IPS-18a (cell line): ENCODE data around the gene PTPRN2.
"Not testable (repeated sequence)": the region's sequence is repeated elsewhere in the genome, so short reads cannot be mapped to it uniquely, and the experiment has no call there.

ENCODE experiments used
- H3K27ac ChIP-seq: one replicate; pipeline ENCODE4 v1.5.1; 2013; ENCODE audit warnings: low read length
- H3K27me3 ChIP-seq: one replicate; pipeline ENCODE4 v1.6.1; 2013; ENCODE audit warnings: mild to moderate bottlenecking, low read length; ENCODE audit not compliant: control insufficient read depth, insufficient read depth
- H3K36me3 ChIP-seq: one replicate; pipeline ENCODE4 v1.6.1; 2013; ENCODE audit warnings: low read depth, low read length; ENCODE audit not compliant: control insufficient read depth
- H3K4me1 ChIP-seq: one replicate; pipeline ENCODE4 v1.6.1; 2013; ENCODE audit warnings: low read depth, low read length; ENCODE audit not compliant: control insufficient read depth
- H3K4me3 ChIP-seq: one replicate; pipeline ENCODE4 v1.5.1; 2013; ENCODE audit warnings: low read length
- H3K9ac ChIP-seq: one replicate; pipeline ENCODE4 v1.6.1; 2013; ENCODE audit warnings: mild to moderate bottlenecking, low read length, moderate library complexity
- H3K9me3 ChIP-seq: one replicate; pipeline ENCODE4 v1.6.1; 2013; ENCODE audit warnings: low read depth, low read length; ENCODE audit not compliant: control insufficient read depth

Gene PTPRN2

DNA sequence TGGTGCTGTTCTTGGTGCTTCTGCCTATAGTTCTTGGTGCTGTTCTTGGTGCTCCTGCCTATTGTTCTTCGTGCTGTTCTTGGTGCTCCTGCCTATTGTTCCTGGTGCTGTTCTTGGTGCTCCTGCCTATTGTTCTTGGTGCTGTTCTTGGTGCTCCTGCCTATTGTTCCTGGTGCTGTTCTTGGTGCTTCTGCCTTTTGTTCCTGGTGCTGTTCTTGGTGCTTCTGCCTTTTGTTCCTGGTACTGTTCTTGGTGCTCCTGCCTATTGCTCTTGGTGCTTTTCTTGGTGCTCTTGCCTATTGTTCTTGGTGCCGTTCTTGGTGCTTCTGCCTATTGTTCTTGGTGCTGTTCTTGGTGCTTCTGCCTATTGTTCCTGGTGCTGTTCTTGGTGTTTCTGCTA, 71.1 kb downstream of the PTPRN2 start:
- no peaks in the 10 kb centered on the region for H3K9me3 ChIP-seq
- H3K36me3 ChIP-seq: no peaks in the 10 kb centered on the region
- no peak overlapping the region for H3K9ac ChIP-seq
- no peak overlapping the region for H3K27ac ChIP-seq
- H3K4me3 ChIP-seq: no peak overlapping the region
- no peaks in the 10 kb centered on the region for H3K4me1 ChIP-seq
- no peaks in the 10 kb centered on the region for H3K27me3 ChIP-seq

GRCh38 chr7:158512869-158513268, 74.8 kb downstream of the PTPRN2 start:
- Histone ChIP-seq H3K9ac (no peak overlapping the region), H3K36me3 (no peaks in the 10 kb centered on the region), H3K4me3 (no peak overlapping the region), H3K4me1 (peaks cover 4% of the 10 kb centered on the region), H3K27me3 (no peaks in the 10 kb centered on the region), H3K27ac (no peak overlapping the region), H3K9me3 (no peaks in the 10 kb centered on the region)

GRCh38 chr7:158512042-158512441, 75.6 kb downstream of the PTPRN2 start:
- peaks cover 4% of the 10 kb centered on the region for H3K4me1 ChIP-seq
- no peaks in the 10 kb centered on the region for H3K27me3 ChIP-seq
- no peak overlapping the region for H3K4me3 ChIP-seq
- no peak overlapping the region for H3K27ac ChIP-seq
- H3K9me3 ChIP-seq: no peaks in the 10 kb centered on the region
- no peak overlapping the region for H3K9ac ChIP-seq
- no peaks in the 10 kb centered on the region for H3K36me3 ChIP-seq

DNA sequence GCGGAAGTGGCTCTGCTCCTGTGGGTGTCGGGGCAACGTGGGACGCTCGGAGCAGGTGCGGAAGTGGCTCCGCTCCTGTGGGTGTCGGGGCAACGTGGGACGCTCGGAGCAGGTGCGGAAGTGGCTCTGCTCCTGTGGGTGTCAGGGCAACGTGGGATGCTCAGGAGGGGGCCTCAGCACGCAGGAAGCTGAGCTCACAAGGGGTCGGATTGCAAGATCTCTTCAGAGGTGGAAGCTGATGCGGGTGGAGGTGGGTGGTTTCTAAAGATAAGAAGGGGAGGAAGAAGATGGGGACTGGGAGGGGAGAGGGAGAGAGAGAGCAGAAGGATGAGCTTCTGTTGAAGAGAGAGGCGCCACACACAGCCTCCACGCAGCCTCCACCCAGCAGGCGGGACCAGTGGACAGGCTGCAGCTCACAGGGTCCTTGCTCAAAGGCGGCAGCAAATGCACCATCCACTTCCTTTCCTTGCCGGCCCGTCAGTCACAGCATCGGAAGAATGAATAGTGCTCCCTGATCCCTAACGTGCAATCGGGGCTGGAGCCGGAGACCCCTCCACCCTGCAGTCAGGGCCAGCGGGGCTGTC, 78.7 kb downstream of the PTPRN2 start:
- no peak overlapping the region for H3K4me3 ChIP-seq
- H3K27me3 ChIP-seq: no peaks in the 10 kb centered on the region
- no peaks in the 10 kb centered on the region for H3K36me3 ChIP-seq
- H3K9ac ChIP-seq: no peak overlapping the region
- H3K9me3 ChIP-seq: no peaks in the 10 kb centered on the region
- H3K27ac ChIP-seq: no peak overlapping the region
- peaks cover 4% of the 10 kb centered on the region for H3K4me1 ChIP-seq

GRCh38 chr7:158508321-158508720, 79.3 kb downstream of the PTPRN2 start:
- H3K9me3 ChIP-seq, H3K9ac ChIP-seq: not testable (repeated sequence)

DNA sequence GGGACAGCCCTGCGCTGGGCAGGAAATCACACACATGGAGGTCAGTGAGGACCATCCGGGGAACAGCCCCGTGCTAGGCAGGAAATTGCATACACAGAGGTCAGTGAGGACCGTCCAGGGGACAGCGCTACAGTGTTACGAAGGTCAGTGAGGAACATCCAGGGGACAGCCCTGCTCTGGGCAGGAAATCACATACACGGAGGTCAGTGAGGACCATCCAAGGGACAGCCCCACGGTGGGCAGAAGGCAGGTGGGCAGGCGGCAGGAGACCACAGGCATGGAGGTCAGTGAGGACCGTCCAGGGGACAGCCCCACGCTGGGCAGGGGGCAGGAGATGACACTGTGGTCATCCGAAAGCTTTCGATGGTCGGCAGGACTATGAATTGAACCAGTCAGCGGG, 79.7 kb downstream of the PTPRN2 start:
- H3K36me3 ChIP-seq: no peaks in the 10 kb centered on the region
- H3K9ac ChIP-seq: no peak overlapping the region
- no peak overlapping the region for H3K4me3 ChIP-seq
- peaks cover 4% of the 10 kb centered on the region for H3K4me1 ChIP-seq
- no peaks in the 10 kb centered on the region for H3K9me3 ChIP-seq
- H3K27me3 ChIP-seq: no peaks in the 10 kb centered on the region
- H3K27ac ChIP-seq: no peak overlapping the region

More at GRCh38 chr7:158508321-158508720, 79.3 kb downstream of the PTPRN2 start:
- not testable (repeated sequence) for H3K27me3 ChIP-seq, H3K4me3 ChIP-seq, H3K36me3 ChIP-seq, H3K27ac ChIP-seq, H3K4me1 ChIP-seq

GRCh38 chr7:158507175-158507574, 80.4 kb downstream of the PTPRN2 start:
- not testable (repeated sequence) for H3K9ac ChIP-seq, H3K4me3 ChIP-seq, H3K4me1 ChIP-seq, H3K9me3 ChIP-seq, H3K36me3 ChIP-seq, H3K27ac ChIP-seq, H3K27me3 ChIP-seq

DNA sequence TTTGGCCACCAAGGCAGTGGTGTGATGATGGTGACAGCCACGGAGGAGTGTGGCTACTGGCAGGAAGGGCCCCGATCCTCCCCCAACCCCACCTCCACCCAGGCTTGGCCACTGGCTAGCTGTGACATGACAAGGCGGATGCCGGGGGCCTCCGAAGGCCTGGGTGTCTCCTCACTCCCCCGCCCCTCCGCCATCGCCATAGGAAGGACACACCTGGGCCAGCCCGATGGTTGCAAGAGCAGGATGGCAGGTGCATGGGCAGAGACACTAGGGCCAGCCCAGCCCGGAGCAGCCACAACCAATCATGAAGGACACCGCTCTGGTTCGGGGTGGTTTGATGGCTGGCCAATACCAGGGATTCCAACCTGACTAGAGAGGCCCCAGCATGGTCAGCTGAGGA, 81.0 kb downstream of the PTPRN2 start:
- Histone ChIP-seq H3K4me3 (no peak overlapping the region), H3K27me3 (no peaks in the 10 kb centered on the region), H3K4me1 (peaks cover 4% of the 10 kb centered on the region), H3K36me3 (no peaks in the 10 kb centered on the region), H3K9ac (no peak overlapping the region), H3K27ac (no peak overlapping the region), H3K9me3 (no peaks in the 10 kb centered on the region)

- Histone ChIP-seq H3K27me3 (no peaks in the 10 kb centered on the region), H3K4me3 (no peak overlapping the region), H3K36me3 (no peaks in the 10 kb centered on the region), H3K27ac (no peak overlapping the region), H3K9me3 (no peaks in the 10 kb centered on the region), H3K4me1 (peaks cover 8% of the 10 kb centered on the region), H3K9ac (no peak overlapping the region)
Measured at GRCh38 chr7:158505683-158506082, 81.9 kb downstream of the PTPRN2 start.

GRCh38 chr7:158502068-158502750, 85.4 kb downstream of the PTPRN2 start:
- H3K9ac ChIP-seq: no peak overlapping the region
- H3K4me3 ChIP-seq: no peak overlapping the region
- no peaks in the 10 kb centered on the region for H3K9me3 ChIP-seq
- no peaks in the 10 kb centered on the region for H3K36me3 ChIP-seq
- peaks cover 3% of the 10 kb centered on the region for H3K27me3 ChIP-seq
- H3K27ac ChIP-seq: no peak overlapping the region
- peaks cover 11% of the 10 kb centered on the region for H3K4me1 ChIP-seq

DNA sequence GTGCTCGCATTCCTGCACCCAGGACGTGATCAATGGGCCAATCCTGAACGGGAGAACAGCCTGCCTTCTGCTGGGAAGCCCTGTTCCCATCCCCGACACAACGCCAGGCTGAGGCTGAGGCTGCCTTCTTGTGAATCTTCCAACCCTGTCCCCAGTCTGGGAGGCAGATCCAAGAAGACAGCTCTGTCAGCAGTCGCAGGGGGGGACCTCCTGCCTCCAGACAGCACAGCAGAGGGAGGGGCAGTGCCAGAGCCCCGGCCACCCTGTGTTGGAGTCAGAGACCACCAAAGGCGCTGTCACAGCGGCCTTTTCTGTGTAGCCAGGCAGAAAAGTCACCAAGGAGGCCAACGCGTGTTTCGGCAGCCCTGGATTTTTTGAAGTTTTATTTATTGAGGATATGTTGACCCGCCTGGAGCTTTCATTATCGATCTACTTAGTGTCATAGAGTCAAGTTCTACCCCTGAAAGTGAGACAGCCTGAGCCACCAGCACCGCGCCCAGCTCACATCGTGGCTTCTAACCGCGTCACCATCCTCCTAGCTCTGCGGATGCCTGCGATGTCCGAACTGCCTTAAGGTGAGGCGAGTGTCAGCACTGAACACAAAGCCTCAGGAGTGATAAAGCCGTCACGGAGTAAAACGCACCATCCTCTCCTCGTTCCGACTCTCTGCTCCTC, 86.1 kb downstream of the PTPRN2 start:
- no peaks in the 10 kb centered on the region for H3K36me3 ChIP-seq
- H3K27ac ChIP-seq: no peak overlapping the region
- no peaks in the 10 kb centered on the region for H3K9me3 ChIP-seq
- H3K27me3 ChIP-seq: peaks cover 3% of the 10 kb centered on the region
- H3K4me3 ChIP-seq: no peak overlapping the region
- H3K9ac ChIP-seq: no peak overlapping the region
- peaks cover 11% of the 10 kb centered on the region for H3K4me1 ChIP-seq

GRCh38 chr7:158500651-158501052, 87.0 kb downstream of the PTPRN2 start:
- no peaks in the 10 kb centered on the region for H3K9me3 ChIP-seq
- H3K9ac ChIP-seq: no peak overlapping the region
- peaks cover 3% of the 10 kb centered on the region for H3K27me3 ChIP-seq
- no peaks in the 10 kb centered on the region for H3K36me3 ChIP-seq
- H3K27ac ChIP-seq: no peak overlapping the region
- peaks cover 13% of the 10 kb centered on the region for H3K4me1 ChIP-seq
- H3K4me3 ChIP-seq: no peak overlapping the region
